Activated CD8-positive, alpha-beta memory T cell treated with anti-CD3 and anti-CD28 coated beads for 24 hours (primary cell): Measurements from ENCODE around the gene TMEM39A.

Experiments used
- DNase-seq: peaks from one replicate; pipeline ENCODE4 v3.0.0-alpha.2; 2020

Gene TMEM39A

DNA sequence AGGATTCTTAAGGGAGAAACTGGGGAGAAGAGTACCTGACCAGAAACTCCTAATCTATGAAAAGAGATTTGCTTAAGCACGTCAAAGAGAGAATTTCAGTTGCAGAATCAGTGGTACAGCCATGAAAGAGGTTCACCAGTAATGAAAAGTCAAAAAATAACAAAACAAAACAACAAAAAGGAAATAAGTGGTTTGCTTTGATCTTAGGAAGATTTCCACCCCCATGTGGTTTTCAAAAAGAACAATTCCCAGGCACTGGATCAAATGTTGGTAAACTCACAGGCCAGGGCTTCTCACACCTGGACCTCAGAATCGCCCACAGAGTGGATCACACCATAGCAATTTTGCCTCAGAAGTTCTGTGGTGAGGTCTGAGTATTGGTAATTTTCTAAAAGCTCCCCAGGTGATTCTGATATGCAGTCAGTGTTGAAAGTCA is 67.5 kb downstream of the TMEM39A start:
- DNase-seq: no peak

DNA sequence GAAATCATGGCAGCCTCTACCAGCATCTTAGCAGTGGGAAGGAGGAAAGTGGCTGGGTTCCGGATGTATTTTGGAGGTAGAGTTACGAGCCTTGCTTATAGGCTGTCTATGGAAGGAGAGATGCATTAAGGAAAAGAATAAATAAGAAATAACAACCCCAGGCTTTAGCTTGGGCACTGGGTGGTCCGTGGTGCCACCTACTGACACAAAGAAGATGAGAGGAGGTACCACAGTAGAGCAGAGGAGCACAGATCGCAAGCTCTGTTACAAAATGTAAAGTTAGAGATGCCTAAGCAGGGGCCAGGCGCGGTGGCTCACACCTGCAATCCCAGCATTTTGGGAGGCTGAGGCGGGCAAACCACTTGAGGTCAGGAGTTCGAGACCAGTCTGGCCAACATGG is 74.8 kb downstream of the TMEM39A start:
- no peak for DNase-seq

DNA sequence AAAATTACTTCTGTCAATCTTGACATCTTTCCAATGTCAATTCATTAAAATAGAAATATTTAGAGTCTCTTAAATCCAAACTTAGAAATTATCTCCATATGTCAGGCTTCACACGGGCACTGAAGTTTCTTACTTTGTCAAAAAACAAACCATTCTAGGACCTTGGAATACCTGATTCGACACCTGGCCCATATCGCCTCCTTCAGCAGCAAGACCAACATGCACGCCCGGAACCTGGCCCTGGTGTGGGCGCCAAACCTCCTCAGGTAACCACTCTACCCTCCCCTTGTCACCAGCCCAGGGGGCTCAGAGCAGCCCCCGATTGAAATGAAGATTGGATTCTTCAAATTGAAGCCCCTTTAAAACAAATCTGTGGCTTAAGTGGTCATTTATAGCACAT is 81.3 kb downstream of the TMEM39A start:
- DNase-seq: no peak

DNA sequence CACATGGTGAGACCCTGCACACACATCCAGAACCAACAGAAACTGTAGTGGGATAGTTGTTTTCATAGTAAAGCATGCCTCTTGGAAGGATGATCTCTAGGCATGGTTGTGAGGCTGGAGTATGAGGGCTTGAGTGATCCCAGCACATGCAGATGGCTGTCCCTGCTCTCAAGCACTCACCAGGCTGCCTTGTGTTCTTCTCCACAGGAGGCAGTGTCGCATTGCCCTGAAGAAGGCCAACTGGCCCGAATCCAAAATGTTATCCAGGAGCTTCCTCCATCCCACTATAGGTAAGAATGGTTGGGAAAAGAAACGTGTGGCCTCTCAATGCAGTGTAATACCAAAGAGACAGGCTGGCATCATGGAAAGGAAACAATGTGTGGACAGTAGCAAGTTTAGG is 82.7 kb downstream of the TMEM39A start:
- no peak for DNase-seq
